Gastroesophageal sphincter (tissue), 2 donors: ENCODE data around the gene PI16.

ENCODE experiments used
- POLR2A ChIP-seq, 2 donors: fragments of 450-650 bp; IDR thresholded peaks; one replicate each; pipeline ENCODE4 v1.6.1; 2017; ENCODE audit warnings: antibody characterized with exemption in 2 of 2, mild to moderate bottlenecking in 2 of 2, moderate library complexity in 1 of 2
- POLR2AphosphoS5 ChIP-seq: sonication (generic); formaldehyde crosslinking; IDR thresholded peaks from one replicate; pipeline ENCODE4 v1.6.1; 2017; ENCODE audit warnings: antibody characterized with exemption

DNA sequence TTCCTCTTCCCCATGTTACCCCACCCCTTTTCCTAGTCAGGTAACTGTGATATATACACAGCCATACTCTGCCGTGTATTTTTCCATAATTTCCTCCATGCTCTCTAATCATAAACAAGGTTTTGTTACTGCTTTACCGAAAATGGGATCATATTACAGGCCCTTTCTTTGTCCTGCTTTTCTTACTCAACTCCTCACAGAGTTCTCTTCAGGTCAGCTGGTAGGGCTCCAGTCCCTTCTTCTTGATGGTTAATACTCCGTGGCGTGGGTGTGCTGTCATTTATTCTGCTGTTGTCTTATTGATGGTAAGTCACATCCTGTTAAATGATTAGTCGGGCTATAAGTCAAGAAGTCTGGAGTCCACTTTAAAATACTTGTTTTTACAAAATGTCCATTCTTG, 24.9 kb upstream of the PI16 start:
- TF ChIP-seq POLR2A (IDR thresholded peaks at IDR 0.05) (no peak), POLR2AphosphoS5 (peak; percentile 38)
